IPS-20b (cell line): ENCODE measurements around the gene SRF.

Source experiments
- H3K27ac ChIP-seq: one replicate; pipeline ENCODE4 v1.5.1; 2013; ENCODE audit warnings: low read length
- H3K27me3 ChIP-seq: 2 replicates; pipeline ENCODE4 v1.6.1; 2013; ENCODE audit warnings: mild to moderate bottlenecking, low read length, inconsistent platforms; ENCODE audit not compliant: insufficient read depth
- H3K36me3 ChIP-seq: 2 replicates; pipeline ENCODE4 v1.6.1; 2013; ENCODE audit warnings: low read depth, mild to moderate bottlenecking, inconsistent platforms, low read length, moderate library complexity; ENCODE audit not compliant: insufficient read depth
- H3K4me1 ChIP-seq: 2 replicates; pipeline ENCODE4 v1.6.1; 2013; ENCODE audit warnings: mild to moderate bottlenecking, control low read depth, inconsistent platforms, low read length, moderate library complexity; ENCODE audit not compliant: insufficient read depth
- H3K4me3 ChIP-seq: 2 replicates; pipeline ENCODE4 v1.5.1; 2013; ENCODE audit warnings: mild to moderate bottlenecking, low read length, inconsistent platforms
- H3K9ac ChIP-seq: 2 replicates; pipeline ENCODE4 v1.6.1; 2013; ENCODE audit warnings: low read depth, mild to moderate bottlenecking, inconsistent platforms, low read length, moderate library complexity
- H3K9me3 ChIP-seq: 2 replicates; pipeline ENCODE4 v1.6.1; 2013; ENCODE audit warnings: mild to moderate bottlenecking, low read depth, low read length, inconsistent platforms; ENCODE audit not compliant: insufficient read depth

Gene SRF

GRCh38 chr6:43204271-43205105 lies 33.4 kb downstream of the SRF start:
- H3K9ac ChIP-seq: no peak overlapping the region

GRCh38 chr6:43205849-43206248 lies 34.8 kb downstream of the SRF start:
- H3K4me3 ChIP-seq: no peak overlapping the region
- no peaks in the 10 kb centered on the region for H3K36me3 ChIP-seq
- H3K9ac ChIP-seq: no peak overlapping the region
- no peaks in the 10 kb centered on the region for H3K4me1 ChIP-seq
- H3K27me3 ChIP-seq: no peaks in the 10 kb centered on the region
- H3K27ac ChIP-seq: no peak overlapping the region
- H3K9me3 ChIP-seq: no peaks in the 10 kb centered on the region

More at GRCh38 chr6:43204271-43205105, 33.4 kb downstream of the SRF start:
- Histone ChIP-seq H3K4me3 (no peak overlapping the region), H3K27ac (no peak overlapping the region), H3K27me3 (no peaks in the 10 kb centered on the region), H3K9me3 (no peaks in the 10 kb centered on the region), H3K4me1 (no peaks in the 10 kb centered on the region), H3K36me3 (no peaks in the 10 kb centered on the region)

- Histone ChIP-seq H3K4me1 (no peaks in the 10 kb centered on the region), H3K27ac (no peak overlapping the region), H3K9ac (no peak overlapping the region), H3K9me3 (no peaks in the 10 kb centered on the region), H3K4me3 (no peak overlapping the region), H3K27me3 (no peaks in the 10 kb centered on the region), H3K36me3 (no peaks in the 10 kb centered on the region)
These were observed 36.2 kb downstream of the SRF start for GRCh38 chr6:43207286-43207685.

GRCh38 chr6:43211955-43212354 lies 40.9 kb downstream of the SRF start:
- no peak overlapping the region for H3K4me3 ChIP-seq
- H3K36me3 ChIP-seq: no peaks in the 10 kb centered on the region
- H3K9ac ChIP-seq: no peak overlapping the region
- H3K4me1 ChIP-seq: no peaks in the 10 kb centered on the region
- no peak overlapping the region for H3K27ac ChIP-seq
- H3K9me3 ChIP-seq: no peaks in the 10 kb centered on the region
- no peaks in the 10 kb centered on the region for H3K27me3 ChIP-seq

GRCh38 chr6:43213431-43213830 lies 42.4 kb downstream of the SRF start:
- Histone ChIP-seq H3K9me3 (no peaks in the 10 kb centered on the region), H3K4me1 (no peaks in the 10 kb centered on the region), H3K36me3 (no peaks in the 10 kb centered on the region), H3K9ac (no peak overlapping the region), H3K27ac (no peak overlapping the region), H3K27me3 (no peaks in the 10 kb centered on the region), H3K4me3 (no peak overlapping the region)

- H3K36me3 ChIP-seq: no peaks in the 10 kb centered on the region
- no peak overlapping the region for H3K4me3 ChIP-seq
- no peaks in the 10 kb centered on the region for H3K27me3 ChIP-seq
- no peaks in the 10 kb centered on the region for H3K9me3 ChIP-seq
- no peaks in the 10 kb centered on the region for H3K4me1 ChIP-seq
- H3K9ac ChIP-seq: no peak overlapping the region
- H3K27ac ChIP-seq: no peak overlapping the region
These were observed 44.0 kb downstream of the SRF start for GRCh38 chr6:43215066-43215465.

- Histone ChIP-seq H3K4me3 (no peak overlapping the region), H3K4me1 (no peaks in the 10 kb centered on the region), H3K27me3 (no peaks in the 10 kb centered on the region), H3K9ac (no peak overlapping the region), H3K9me3 (no peaks in the 10 kb centered on the region), H3K27ac (no peak overlapping the region), H3K36me3 (no peaks in the 10 kb centered on the region)
These were observed 45.1 kb downstream of the SRF start for GRCh38 chr6:43216200-43216599.

- no peak overlapping the region for H3K4me3 ChIP-seq
- no peaks in the 10 kb centered on the region for H3K27me3 ChIP-seq
- no peaks in the 10 kb centered on the region for H3K36me3 ChIP-seq
- no peak overlapping the region for H3K9ac ChIP-seq
- no peak overlapping the region for H3K27ac ChIP-seq
- H3K4me1 ChIP-seq: no peaks in the 10 kb centered on the region
- no peaks in the 10 kb centered on the region for H3K9me3 ChIP-seq
These were observed 46.3 kb downstream of the SRF start for GRCh38 chr6:43217351-43217750.

- H3K36me3 ChIP-seq: no peaks in the 10 kb centered on the region
- H3K9ac ChIP-seq: no peak overlapping the region
- no peaks in the 10 kb centered on the region for H3K9me3 ChIP-seq
- H3K27me3 ChIP-seq: no peaks in the 10 kb centered on the region
- H3K4me3 ChIP-seq: no peak overlapping the region
- H3K27ac ChIP-seq: no peak overlapping the region
- H3K4me1 ChIP-seq: no peaks in the 10 kb centered on the region
These were observed 48.0 kb downstream of the SRF start for GRCh38 chr6:43219119-43219518.

- Histone ChIP-seq H3K27me3 (no peaks in the 10 kb centered on the region), H3K27ac (no peak overlapping the region), H3K9ac (no peak overlapping the region), H3K4me3 (no peak overlapping the region), H3K36me3 (no peaks in the 10 kb centered on the region), H3K4me1 (no peaks in the 10 kb centered on the region), H3K9me3 (no peaks in the 10 kb centered on the region)
These were observed 48.7 kb downstream of the SRF start for GRCh38 chr6:43219814-43220213.

- Histone ChIP-seq H3K4me1 (no peaks in the 10 kb centered on the region), H3K9me3 (no peaks in the 10 kb centered on the region), H3K36me3 (no peaks in the 10 kb centered on the region), H3K9ac (no peak overlapping the region), H3K27ac (no peak overlapping the region), H3K4me3 (no peak overlapping the region), H3K27me3 (no peaks in the 10 kb centered on the region)
These were observed 49.4 kb downstream of the SRF start for GRCh38 chr6:43220439-43220951.
